ENCODE measurements around the gene CHSY1. TPM values are rescaled to one million over a fixed set of nuclear protein-coding genes. Genes with fewer than 3 reads are reported as not detected.

The CHSY1 gene
- total RNA-seq, 1 donor from 2014 or later: 39.7 TPM

- Mint-ChIP-seq H3K27ac (ENCODE audit: unreplicated experiment) (no peak overlapping the region), H3K27me3 (ENCODE audit: unreplicated experiment) (no peaks in the 10 kb centered on the region), H3K36me3 (ENCODE audit: unreplicated experiment) (no peaks in the 10 kb centered on the region), H3K9me3 (ENCODE audit: unreplicated experiment) (no peaks in the 10 kb centered on the region), H3K4me1 (ENCODE audit: unreplicated experiment) (no peaks in the 10 kb centered on the region), H3K4me3 (ENCODE audit: unreplicated experiment) (no peak overlapping the region)
- no peak for DNase-seq (ENCODE audit: extremely low spot score, unreplicated experiment)
- no peak for TF ChIP-seq CTCF (IDR thresholded peaks at IDR 0.05)
Observed at GRCh38 chr15:101145362-101145761, 106.5 kb downstream of the CHSY1 start.

GRCh38 chr15:101143321-101143720, 108.5 kb downstream of the CHSY1 start:
- Mint-ChIP-seq H3K27ac (ENCODE audit: unreplicated experiment) (no peak overlapping the region), H3K9me3 (ENCODE audit: unreplicated experiment) (no peaks in the 10 kb centered on the region), H3K4me3 (ENCODE audit: unreplicated experiment) (no peak overlapping the region), H3K36me3 (ENCODE audit: unreplicated experiment) (no peaks in the 10 kb centered on the region), H3K4me1 (ENCODE audit: unreplicated experiment) (peaks cover 20% of the 10 kb centered on the region), H3K27me3 (ENCODE audit: unreplicated experiment) (no peaks in the 10 kb centered on the region)
- TF ChIP-seq CTCF (IDR thresholded peaks at IDR 0.05): no peak
- DNase-seq (ENCODE audit: extremely low spot score, unreplicated experiment): no peak

- H3K36me3 Mint-ChIP-seq (ENCODE audit: unreplicated experiment): no peaks in the 10 kb centered on the region
- H3K9me3 Mint-ChIP-seq (ENCODE audit: unreplicated experiment): no peaks in the 10 kb centered on the region
- no peak for DNase-seq (ENCODE audit: extremely low spot score, unreplicated experiment)
- no peak for TF ChIP-seq CTCF (IDR thresholded peaks at IDR 0.05)
- H3K27me3 Mint-ChIP-seq (ENCODE audit: unreplicated experiment): no peaks in the 10 kb centered on the region
- no peak overlapping the region for H3K27ac Mint-ChIP-seq (ENCODE audit: unreplicated experiment)
- no peak overlapping the region for H3K4me3 Mint-ChIP-seq (ENCODE audit: unreplicated experiment)
- H3K4me1 Mint-ChIP-seq (ENCODE audit: unreplicated experiment): peaks cover 22% of the 10 kb centered on the region
Observed at GRCh38 chr15:101142711-101143110, 109.1 kb downstream of the CHSY1 start.

GRCh38 chr15:101141926-101142527, 109.8 kb downstream of the CHSY1 start:
- DNase-seq (ENCODE audit: extremely low spot score, unreplicated experiment): no peak
- Mint-ChIP-seq H3K4me1 (ENCODE audit: unreplicated experiment) (peaks cover 22% of the 10 kb centered on the region), H3K9me3 (ENCODE audit: unreplicated experiment) (no peaks in the 10 kb centered on the region), H3K4me3 (ENCODE audit: unreplicated experiment) (no peak overlapping the region), H3K27me3 (ENCODE audit: unreplicated experiment) (no peaks in the 10 kb centered on the region), H3K36me3 (ENCODE audit: unreplicated experiment) (no peaks in the 10 kb centered on the region), H3K27ac (ENCODE audit: unreplicated experiment) (no peak overlapping the region)
- TF ChIP-seq CTCF (IDR thresholded peaks at IDR 0.05): no peak

GRCh38 chr15:101140697-101141065, 111.2 kb downstream of the CHSY1 start:
- Mint-ChIP-seq H3K36me3 (ENCODE audit: unreplicated experiment) (no peaks in the 10 kb centered on the region), H3K4me3 (ENCODE audit: unreplicated experiment) (no peak overlapping the region), H3K9me3 (ENCODE audit: unreplicated experiment) (no peaks in the 10 kb centered on the region), H3K27me3 (ENCODE audit: unreplicated experiment) (no peaks in the 10 kb centered on the region), H3K27ac (ENCODE audit: unreplicated experiment) (no peak overlapping the region), H3K4me1 (ENCODE audit: unreplicated experiment) (peaks cover 22% of the 10 kb centered on the region)
- DNase-seq (ENCODE audit: extremely low spot score, unreplicated experiment): no peak
- no peak for TF ChIP-seq CTCF (IDR thresholded peaks at IDR 0.05)
